ENCODE data around the gene PTH1R.
"Not testable (repeated sequence)": the region's sequence is repeated elsewhere in the genome, so short reads cannot be mapped to it uniquely, and the experiment has no call there.

PTH1R gene

GRCh38 chr3:46901591-46902187 is 24.2 kb downstream of the PTH1R start:
- no peak for DNase-seq

GRCh38 chr3:46902188-46902631 is 24.7 kb downstream of the PTH1R start:
- DNase-seq: no peak

GRCh38 chr3:46903341-46904302 is 26.1 kb downstream of the PTH1R start:
- no peak for DNase-seq

- no peak for DNase-seq
Measured at GRCh38 chr3:46904303-46905212, 27.0 kb downstream of the PTH1R start.

GRCh38 chr3:46905213-46905560 is 27.7 kb downstream of the PTH1R start:
- DNase-seq: no peak

- DNase-seq: no peak
Measured at GRCh38 chr3:46905661-46906451, 28.3 kb downstream of the PTH1R start.

- no peak for DNase-seq
Measured at GRCh38 chr3:46906471-46907058, 29.0 kb downstream of the PTH1R start.

- no peak for DNase-seq
Measured at GRCh38 chr3:46907271-46907670, 29.8 kb downstream of the PTH1R start.

GRCh38 chr3:46907960-46908293 is 30.4 kb downstream of the PTH1R start:
- no peak for DNase-seq

GRCh38 chr3:46908294-46908985 is 30.9 kb downstream of the PTH1R start:
- no peak for DNase-seq

GRCh38 chr3:46908986-46909534 is 31.5 kb downstream of the PTH1R start:
- DNase-seq: no peak

- peak; percentile 24 for DNase-seq
Measured at GRCh38 chr3:46909535-46910161, 32.1 kb downstream of the PTH1R start.

- no peak for DNase-seq
Measured at GRCh38 chr3:46910166-46910760, 32.7 kb downstream of the PTH1R start.

GRCh38 chr3:46910914-46911313 is 33.4 kb downstream of the PTH1R start:
- DNase-seq: not testable (repeated sequence)

GRCh38 chr3:46912986-46913385 is 35.5 kb downstream of the PTH1R start:
- DNase-seq: no peak

- no peak for DNase-seq
Measured at GRCh38 chr3:46913644-46914043, 36.1 kb downstream of the PTH1R start.

- no peak for DNase-seq
Measured at GRCh38 chr3:46914849-46915248, 37.3 kb downstream of the PTH1R start.

GRCh38 chr3:46915297-46915822 is 37.8 kb downstream of the PTH1R start:
- no peak for DNase-seq

- no peak for DNase-seq
Measured at GRCh38 chr3:46916278-46916677, 38.8 kb downstream of the PTH1R start.

GRCh38 chr3:46916799-46917198 is 39.3 kb downstream of the PTH1R start:
- no peak for DNase-seq

Measured in SIG-M5 (cell line).